Erythroblast (primary cell): Measurements from ENCODE around the gene SERPINB13.

Experiments used
- GATA1 ChIP-seq: IDR thresholded peaks from 2 replicates; pipeline ENCODE4 v1.6.1; 2011; ENCODE audit warnings: low read depth, mild to moderate bottlenecking, control low read depth, low read length, moderate library complexity
- POLR2A ChIP-seq: IDR thresholded peaks from 2 replicates; pipeline ENCODE4 v1.6.1; 2011; ENCODE audit warnings: mild to moderate bottlenecking, low read length

DNA sequence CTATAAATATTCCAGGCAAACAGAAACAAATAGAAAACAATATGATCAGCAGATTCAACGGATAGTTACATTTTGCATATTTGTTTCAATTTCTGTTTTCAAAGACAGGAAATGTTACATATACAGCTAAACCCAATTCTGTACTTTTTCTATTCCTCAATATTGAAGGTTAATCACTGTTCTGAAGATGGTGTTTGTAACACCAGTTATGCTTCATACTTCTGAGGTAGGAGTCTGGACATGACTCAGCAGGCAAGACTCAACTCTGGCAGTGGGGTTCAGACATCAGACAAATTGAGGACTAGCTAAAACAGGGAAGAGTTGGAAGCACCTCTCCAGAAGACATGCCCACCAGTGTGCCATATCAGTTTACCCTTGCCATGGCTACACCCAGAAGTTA lies 16.6 kb downstream of the SERPINB13 start:
- TF ChIP-seq POLR2A (no peak), GATA1 (no peak)
